Immature natural killer cell (primary cell): ENCODE data around the gene GMDS. TPM values are rescaled to one million over a fixed set of nuclear protein-coding genes. Genes with fewer than 3 reads are reported as not detected.
A peak's percentile ranks its signal among the peaks of the same experiment; 100 is the strongest.

Experiments used
- DNase-seq, 3 donors: peaks; one replicate each; pipeline ENCODE4 v3.0.0; 2022; ENCODE audit warnings: mixed read lengths in 1 of 3
- H3K27ac Mint-ChIP-seq, 6 donors: one replicate each; pipeline ENCODE4 v1.8.0; 2020; ENCODE audit warnings: mixed read lengths in 6 of 6, mild to moderate bottlenecking in 5 of 6, inconsistent platforms in 4 of 6, moderate library complexity in 3 of 6
- H3K27me3 Mint-ChIP-seq, 3 donors: one replicate each; pipeline ENCODE4 v1.8.0; 2020 to 2021; ENCODE audit warnings: low read depth in 3 of 3, mild to moderate bottlenecking in 3 of 3, mixed read lengths in 3 of 3, moderate library complexity in 3 of 3, inconsistent platforms in 1 of 3
- H3K36me3 Mint-ChIP-seq, 3 donors: one replicate each; pipeline ENCODE4 v1.8.0; 2020; ENCODE audit warnings: mixed read lengths in 3 of 3, inconsistent platforms in 2 of 3, mild to moderate bottlenecking in 2 of 3
- H3K4me1 Mint-ChIP-seq, 2 donors: one replicate each; pipeline ENCODE4 v1.8.0; 2020; ENCODE audit warnings: inconsistent platforms in 2 of 2, mild to moderate bottlenecking in 2 of 2, mixed read lengths in 2 of 2, moderate library complexity in 1 of 2
- H3K4me3 Mint-ChIP-seq, 5 donors: one replicate each; pipeline ENCODE4 v1.8.0; 2020; ENCODE audit warnings: mild to moderate bottlenecking in 5 of 5, mixed read lengths in 5 of 5, inconsistent platforms in 3 of 5, moderate library complexity in 3 of 5
- H3K9me3 Mint-ChIP-seq, 6 donors: one replicate each; pipeline ENCODE4 v1.8.0; 2020; ENCODE audit warnings: mild to moderate bottlenecking in 6 of 6, mixed read lengths in 6 of 6, inconsistent platforms in 4 of 6, moderate library complexity in 3 of 6
- polyA plus RNA-seq, 3 donors: library from polyadenylated mRNA; unstranded; fragments of 300-500 nt; fragmentation: Illumina TruSeq; gene quantifications; one replicate each; pipeline ENCODE4 v1.2.3, GENCODE V29; 2021

GMDS gene
- polyA plus RNA-seq, 3 donors from 2014 or later = 14.1 to 25.4 (median 22.5) TPM

DNA sequence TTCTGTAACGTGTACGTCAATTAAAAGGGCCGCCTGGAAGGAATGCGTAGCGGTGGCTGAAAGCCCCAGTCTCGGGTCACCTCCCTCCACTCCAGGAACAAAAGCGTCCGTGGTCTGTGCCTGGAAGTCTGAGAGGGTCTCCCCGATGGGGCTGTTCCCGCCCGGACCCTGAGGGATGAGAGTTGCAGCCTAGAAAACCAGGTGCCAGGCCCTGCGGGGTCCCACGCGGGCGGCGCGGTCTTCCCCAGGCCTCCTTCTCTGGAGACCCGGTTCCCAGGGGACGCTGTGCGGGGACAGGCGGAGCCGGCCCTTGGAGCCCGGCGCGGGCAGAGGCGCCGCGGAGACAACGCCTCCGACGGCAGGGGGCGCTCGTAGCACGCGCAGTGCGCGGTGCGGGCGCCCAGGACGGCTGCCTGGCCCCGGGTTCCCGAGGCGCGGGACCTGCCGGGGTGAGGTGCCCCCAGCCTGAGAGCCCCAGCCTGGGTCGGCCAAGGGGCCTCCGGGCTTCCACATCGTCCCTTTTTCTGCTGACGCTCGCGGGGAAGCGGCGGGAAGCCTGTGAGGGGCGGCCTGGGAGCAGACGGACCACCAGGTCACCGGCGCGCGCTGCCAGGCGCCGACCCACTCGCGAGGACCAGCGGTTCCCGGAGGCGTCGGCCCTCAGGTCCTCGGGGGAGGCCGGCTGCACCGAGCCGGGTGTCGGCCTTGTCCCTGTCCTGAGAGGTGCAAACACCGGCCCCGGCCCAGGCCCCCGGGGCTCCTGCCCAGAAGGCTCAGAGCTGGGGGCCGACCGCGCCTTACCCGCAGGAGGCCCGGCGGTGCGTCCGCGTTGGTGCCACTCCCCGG is 641.0 kb downstream of the GMDS start:
- H3K27ac Mint-ChIP-seq = no peak overlapping the region
- H3K4me3 Mint-ChIP-seq = no peak overlapping the region
- peak; percentile 54 to 67 (median 59) for DNase-seq
- H3K9me3 Mint-ChIP-seq = peaks cover 0 to 2% (median 0%) of the 10 kb centered on the region in 6 donors
- H3K4me1 Mint-ChIP-seq = peaks cover 27 to 29% of the 10 kb centered on the region in 2 donors
- H3K27me3 Mint-ChIP-seq = peaks cover 40 to 60% (median 55%) of the 10 kb centered on the region in 3 donors
- H3K36me3 Mint-ChIP-seq = no peaks in the 10 kb centered on the region

GRCh38 chr6:1603708-1604107 is 641.7 kb downstream of the GMDS start:
- DNase-seq = no peak
- Mint-ChIP-seq H3K9me3 (peaks cover 0 to 2% (median 0%) of the 10 kb centered on the region in 6 donors), H3K4me3 (no peak overlapping the region), H3K36me3 (no peaks in the 10 kb centered on the region), H3K4me1 (peaks cover 25 to 28% of the 10 kb centered on the region in 2 donors), H3K27me3 (peaks cover 37 to 57% (median 54%) of the 10 kb centered on the region in 3 donors), H3K27ac (no peak overlapping the region)

DNA sequence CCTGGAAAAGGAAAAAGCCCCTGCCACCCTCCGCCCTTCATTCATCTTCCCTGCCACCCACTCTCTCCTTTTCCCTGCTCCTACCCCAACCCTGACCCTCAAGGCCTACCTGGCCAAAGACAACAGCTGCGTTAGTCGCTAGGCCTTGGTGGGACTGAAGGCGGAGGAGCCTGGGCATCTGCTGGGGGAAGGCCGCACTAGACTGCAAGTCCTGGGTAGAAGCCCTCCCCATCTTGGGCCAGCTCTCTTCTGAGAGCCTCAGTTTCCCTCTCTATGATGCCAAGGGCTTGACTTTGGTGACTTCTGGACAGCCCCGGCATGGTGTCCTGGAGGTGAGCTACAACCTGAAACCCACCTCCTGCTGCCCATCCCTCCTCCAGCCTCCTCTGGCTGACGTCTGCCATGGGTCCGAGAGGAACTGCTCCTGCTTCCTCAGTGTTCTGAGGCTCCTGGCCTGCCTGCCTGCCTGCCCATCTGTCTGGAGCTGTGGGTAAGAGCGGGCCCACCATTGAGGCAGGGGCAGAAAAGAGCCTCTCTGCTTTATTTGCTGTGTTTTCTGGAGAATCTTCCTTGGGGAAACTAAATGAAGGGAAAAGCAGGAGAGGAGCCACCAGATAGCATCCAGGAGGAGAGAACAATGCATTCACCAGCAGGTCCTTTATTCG is 643.2 kb downstream of the GMDS start:
- Mint-ChIP-seq H3K27ac (no peak overlapping the region), H3K36me3 (no peaks in the 10 kb centered on the region), H3K27me3 (peaks cover 30 to 47% (median 43%) of the 10 kb centered on the region in 3 donors), H3K4me1 (peaks cover 9 to 14% of the 10 kb centered on the region in 2 donors), H3K9me3 (no peaks in the 10 kb centered on the region), H3K4me3 (no peak overlapping the region)
- no peak for DNase-seq

DNA sequence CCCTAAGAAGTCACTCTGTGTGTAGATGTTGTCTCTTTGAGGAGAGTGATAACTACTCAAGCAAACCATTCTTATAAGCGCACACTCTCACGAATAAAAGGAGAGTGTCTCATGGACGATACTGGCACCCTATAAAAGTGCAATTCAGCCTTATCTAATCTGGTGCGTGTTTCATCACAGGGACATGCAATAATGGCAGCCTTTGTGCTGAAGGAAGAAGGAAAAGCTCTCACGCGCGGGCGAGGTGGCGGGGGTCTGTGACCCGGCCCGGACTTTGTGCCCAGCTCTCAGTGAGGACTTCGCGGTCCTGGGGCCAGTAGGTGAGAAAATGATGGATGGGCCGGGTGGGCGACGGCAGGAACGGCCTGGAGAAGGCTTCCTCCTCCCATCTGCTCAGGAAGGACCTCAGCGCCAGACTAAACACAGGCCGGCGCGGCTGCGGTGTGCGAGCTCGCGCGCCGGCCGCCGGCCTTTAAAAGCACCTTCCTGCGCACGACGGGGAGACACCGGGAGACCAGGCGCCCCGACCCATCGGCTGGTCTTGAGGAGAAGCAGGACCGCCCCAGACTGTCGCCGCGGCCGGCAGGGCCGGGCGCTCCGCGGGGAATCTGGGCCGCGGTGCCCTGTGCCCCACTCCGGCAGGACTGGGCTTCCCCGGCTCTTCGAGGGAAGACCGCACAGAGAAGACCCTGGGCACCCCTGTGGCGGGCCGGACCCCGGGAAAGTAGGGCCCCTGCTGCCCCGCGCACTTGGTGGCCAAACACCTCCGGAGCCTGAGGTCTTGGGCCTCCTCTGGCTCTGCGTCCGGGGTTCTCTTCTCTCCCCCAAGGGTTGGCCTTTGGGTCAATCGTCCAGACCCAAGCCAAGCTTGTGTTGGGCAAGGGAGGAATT is 644.0 kb downstream of the GMDS start:
- no peak for DNase-seq
- H3K27ac Mint-ChIP-seq = no peak overlapping the region

GRCh38 chr6:1600764-1601157 is 644.6 kb downstream of the GMDS start:
- H3K4me1 Mint-ChIP-seq = peaks cover 11 to 14% of the 10 kb centered on the region in 2 donors
- no peak overlapping the region for H3K4me3 Mint-ChIP-seq
- DNase-seq = no peak
- H3K27me3 Mint-ChIP-seq = peaks cover 32 to 39% (median 34%) of the 10 kb centered on the region in 3 donors
- H3K27ac Mint-ChIP-seq = no peak overlapping the region
- H3K9me3 Mint-ChIP-seq = no peaks in the 10 kb centered on the region
- H3K36me3 Mint-ChIP-seq = no peaks in the 10 kb centered on the region

More for the DNA sequence above, 644.0 kb downstream of the GMDS start:
- no peaks in the 10 kb centered on the region for H3K9me3 Mint-ChIP-seq
- H3K4me3 Mint-ChIP-seq = no peak overlapping the region
- H3K27me3 Mint-ChIP-seq = peaks cover 29 to 40% (median 37%) of the 10 kb centered on the region in 3 donors
- H3K36me3 Mint-ChIP-seq = no peaks in the 10 kb centered on the region
- H3K4me1 Mint-ChIP-seq = peaks cover 8 to 11% of the 10 kb centered on the region in 2 donors

GRCh38 chr6:1600063-1600763 is 645.2 kb downstream of the GMDS start:
- H3K27ac Mint-ChIP-seq = no peak overlapping the region
- peaks cover 30 to 35% (median 31%) of the 10 kb centered on the region in 3 donors for H3K27me3 Mint-ChIP-seq
- DNase-seq = no peak
- no peaks in the 10 kb centered on the region for H3K36me3 Mint-ChIP-seq
- peaks cover 7 to 8% of the 10 kb centered on the region in 2 donors for H3K4me1 Mint-ChIP-seq
- no peaks in the 10 kb centered on the region for H3K9me3 Mint-ChIP-seq
- no peak overlapping the region for H3K4me3 Mint-ChIP-seq

GRCh38 chr6:1599469-1599868 is 645.9 kb downstream of the GMDS start:
- no peak overlapping the region for H3K27ac Mint-ChIP-seq
- H3K4me1 Mint-ChIP-seq = peaks cover 7 to 8% of the 10 kb centered on the region in 2 donors
- no peaks in the 10 kb centered on the region for H3K36me3 Mint-ChIP-seq
- peaks cover 30 to 38% (median 34%) of the 10 kb centered on the region in 3 donors for H3K27me3 Mint-ChIP-seq
- DNase-seq = no peak
- no peaks in the 10 kb centered on the region for H3K9me3 Mint-ChIP-seq
- no peak overlapping the region for H3K4me3 Mint-ChIP-seq

- Mint-ChIP-seq H3K27ac (no peak overlapping the region), H3K9me3 (no peaks in the 10 kb centered on the region), H3K4me1 (peaks cover 5 to 8% of the 10 kb centered on the region in 2 donors), H3K27me3 (peaks cover 30 to 38% (median 34%) of the 10 kb centered on the region in 3 donors), H3K4me3 (no peak overlapping the region), H3K36me3 (no peaks in the 10 kb centered on the region)
- DNase-seq = no peak
Measured at GRCh38 chr6:1598886-1599285, 646.5 kb downstream of the GMDS start.

GRCh38 chr6:1598433-1598832 is 647.0 kb downstream of the GMDS start:
- DNase-seq = no peak
- no peaks in the 10 kb centered on the region for H3K36me3 Mint-ChIP-seq

DNA sequence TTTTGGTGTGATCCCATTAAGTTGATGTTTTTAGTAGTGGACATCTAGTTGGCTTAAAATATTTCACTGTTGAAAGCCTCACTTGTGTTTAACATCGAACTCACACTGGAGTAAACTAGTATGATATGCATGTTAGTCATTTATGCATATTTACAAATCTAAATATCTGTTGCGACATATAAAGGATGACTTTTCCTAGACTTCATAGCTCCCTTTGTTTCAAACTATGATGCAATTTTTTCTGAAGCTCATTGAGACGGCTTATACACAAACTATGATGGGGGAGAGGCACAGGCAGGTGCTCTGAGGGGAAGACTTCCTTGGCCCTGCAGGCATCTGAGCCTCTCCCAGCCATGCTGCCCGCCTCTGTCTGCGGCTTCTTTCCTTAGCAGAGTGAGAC is 647.5 kb downstream of the GMDS start:
- no peaks in the 10 kb centered on the region for H3K9me3 Mint-ChIP-seq
- peaks cover 25 to 29% (median 27%) of the 10 kb centered on the region in 3 donors for H3K27me3 Mint-ChIP-seq
- no peaks in the 10 kb centered on the region for H3K36me3 Mint-ChIP-seq
- H3K4me1 Mint-ChIP-seq = peaks cover 5 to 8% of the 10 kb centered on the region in 2 donors
- no peak overlapping the region for H3K4me3 Mint-ChIP-seq
- no peak overlapping the region for H3K27ac Mint-ChIP-seq
- DNase-seq = no peak

More at GRCh38 chr6:1598433-1598832, 647.0 kb downstream of the GMDS start:
- Mint-ChIP-seq H3K9me3 (no peaks in the 10 kb centered on the region), H3K27me3 (peaks cover 30 to 34% (median 32%) of the 10 kb centered on the region in 3 donors), H3K4me1 (peaks cover 5 to 8% of the 10 kb centered on the region in 2 donors), H3K4me3 (no peak overlapping the region), H3K27ac (no peak overlapping the region)

GRCh38 chr6:1597121-1597744 is 648.2 kb downstream of the GMDS start:
- H3K27me3 Mint-ChIP-seq = peaks cover 22 to 23% (median 22%) of the 10 kb centered on the region in 3 donors
- H3K4me1 Mint-ChIP-seq = peaks cover 5 to 8% of the 10 kb centered on the region in 2 donors
- H3K27ac Mint-ChIP-seq = no peak overlapping the region
- no peaks in the 10 kb centered on the region for H3K36me3 Mint-ChIP-seq
- no peak overlapping the region for H3K4me3 Mint-ChIP-seq
- H3K9me3 Mint-ChIP-seq = no peaks in the 10 kb centered on the region
- DNase-seq = no peak

- Mint-ChIP-seq H3K36me3 (no peaks in the 10 kb centered on the region), H3K27ac (no peak overlapping the region), H3K4me1 (peaks cover 5 to 8% of the 10 kb centered on the region in 2 donors), H3K9me3 (no peaks in the 10 kb centered on the region), H3K4me3 (peak overlapping the region in 2 of 5 donors; percentile 26 to 65), H3K27me3 (peaks cover 21 to 23% (median 22%) of the 10 kb centered on the region in 3 donors)
- peak; percentile 61 to 67 (median 64) for DNase-seq
Measured at GRCh38 chr6:1596088-1596852, 649.1 kb downstream of the GMDS start.
